Mesenchymal stem cell (in vitro differentiated cells and primary cell): ENCODE data around the gene DPYSL5. TPM values are rescaled to one million over a fixed set of nuclear protein-coding genes. Genes with fewer than 3 reads are reported as not detected.

Experiments used
- DNase-seq: peaks from one replicate; pipeline ENCODE4 v3.0.0-alpha.2; 2013
- H2AFZ ChIP-seq: one replicate; pipeline ENCODE4 v1.6.1; 2013; ENCODE audit warnings: low read depth, mild to moderate bottlenecking, control low read depth, inconsistent platforms, low read length, moderate library complexity
- H2AK5ac ChIP-seq: 2 replicates; pipeline ENCODE4 v1.6.1; 2013; ENCODE audit warnings: low read length, moderate library complexity, mild to moderate bottlenecking, inconsistent platforms; ENCODE audit not compliant: severe bottlenecking
- H2BK120ac ChIP-seq: one replicate; pipeline ENCODE4 v1.6.1; 2013; ENCODE audit warnings: low read depth, mild to moderate bottlenecking, inconsistent platforms, low read length, moderate library complexity
- H2BK12ac ChIP-seq, 2 experiments: one replicate each; pipeline ENCODE4 v1.6.1; 2013; ENCODE audit warnings: inconsistent platforms in 2 of 2, low read length in 2 of 2, mild to moderate bottlenecking in 2 of 2, moderate library complexity in 2 of 2, control low read depth in 1 of 2
- H2BK15ac ChIP-seq: one replicate; pipeline ENCODE4 v1.6.1; 2013; ENCODE audit warnings: mild to moderate bottlenecking, low read depth, inconsistent platforms; ENCODE audit not compliant: poor library complexity, severe bottlenecking
- H2BK5ac ChIP-seq: 2 replicates; pipeline ENCODE4 v1.6.1; 2013; ENCODE audit warnings: low read depth, mild to moderate bottlenecking, low read length, control low read depth, inconsistent platforms; ENCODE audit not compliant: poor library complexity, severe bottlenecking
- H3K14ac ChIP-seq, 2 experiments: one replicate each; pipeline ENCODE4 v1.6.1; 2013; ENCODE audit warnings: inconsistent platforms in 2 of 2, low read length in 2 of 2, control low read depth in 1 of 2, mild to moderate bottlenecking in 1 of 2, moderate library complexity in 1 of 2
- H3K18ac ChIP-seq, 2 experiments: one replicate each; pipeline ENCODE4 v1.6.1; 2013; ENCODE audit warnings: inconsistent platforms in 2 of 2, low read length in 2 of 2, control low read depth in 1 of 2, low read depth in 1 of 2, mild to moderate bottlenecking in 1 of 2
- H3K23ac ChIP-seq, 2 experiments: one replicate each; pipeline ENCODE4 v1.6.1; 2013; ENCODE audit warnings: inconsistent platforms in 2 of 2, low read length in 2 of 2, mild to moderate bottlenecking in 2 of 2, moderate library complexity in 2 of 2, control low read depth in 1 of 2
- H3K27ac ChIP-seq: 2 replicates; pipeline ENCODE4 v1.5.1; 2013; ENCODE audit warnings: mild to moderate bottlenecking, moderate library complexity, low read length, control low read depth, inconsistent platforms; ENCODE audit not compliant: poor library complexity, severe bottlenecking
- H3K27me3 ChIP-seq, 2 experiments: 2 replicates each; pipeline versions ENCODE4 v1.6.1 to v1.7.0; 2013; ENCODE audit warnings: low read length in 2 of 2, mild to moderate bottlenecking in 2 of 2, moderate library complexity in 2 of 2, control low read depth in 1 of 2, inconsistent platforms in 1 of 2; ENCODE audit not compliant: control insufficient read depth in 1 of 2, insufficient read depth in 1 of 2
- H3K36me3 ChIP-seq, 2 experiments: 2 replicates each; pipeline versions ENCODE4 v1.6.1 to v1.7.0; 2013; ENCODE audit warnings: low read length in 2 of 2, control low read depth in 1 of 2, inconsistent platforms in 1 of 2, low read depth in 1 of 2, mild to moderate bottlenecking in 1 of 2; ENCODE audit not compliant: insufficient read depth in 2 of 2, control insufficient read depth in 1 of 2
- H3K4ac ChIP-seq, 2 experiments: one replicate each; pipeline ENCODE4 v1.6.1; 2013; ENCODE audit warnings: inconsistent platforms in 2 of 2, low read length in 2 of 2, mild to moderate bottlenecking in 2 of 2, moderate library complexity in 2 of 2, control low read depth in 1 of 2, low read depth in 1 of 2
- H3K4me1 ChIP-seq: 2 replicates; pipeline ENCODE4 v1.6.1; 2013; ENCODE audit warnings: low read depth, low read length, control low read depth; ENCODE audit not compliant: control insufficient read depth, insufficient read depth
- H3K4me2 ChIP-seq: 2 replicates; pipeline ENCODE4 v1.6.1; 2013; ENCODE audit warnings: low read length, mild to moderate bottlenecking, inconsistent platforms; ENCODE audit not compliant: poor library complexity, severe bottlenecking
- H3K4me3 ChIP-seq, 2 experiments: 2 replicates each; pipeline versions ENCODE4 v1.5.1 to v1.7.0; 2013; ENCODE audit warnings: low read length in 2 of 2, mild to moderate bottlenecking in 2 of 2, control low read depth in 1 of 2, low read depth in 1 of 2; ENCODE audit not compliant: insufficient read depth in 1 of 2
- H3K79me1 ChIP-seq: replicated peaks from 2 replicates; pipeline ENCODE4 v1.6.1; 2013; ENCODE audit warnings: mild to moderate bottlenecking, control low read depth, low read length, inconsistent platforms; ENCODE audit not compliant: poor library complexity, severe bottlenecking
- H3K9ac ChIP-seq: 2 replicates; pipeline ENCODE4 v1.7.0; 2013; ENCODE audit warnings: mild to moderate bottlenecking, low read length, moderate library complexity
- H3K9me3 ChIP-seq: 2 replicates; pipeline ENCODE4 v1.7.0; 2013; ENCODE audit warnings: mild to moderate bottlenecking, low read length; ENCODE audit not compliant: control insufficient read depth
- H4K8ac ChIP-seq: one replicate; pipeline ENCODE4 v1.6.1; 2013; ENCODE audit warnings: inconsistent platforms, mild to moderate bottlenecking, low read length, moderate library complexity
- H4K91ac ChIP-seq: one replicate; pipeline ENCODE4 v1.6.1; 2013; ENCODE audit warnings: mild to moderate bottlenecking, low read length, inconsistent platforms
- WGBS: methylation state at CpG from one replicate; pipeline ENCODE4 v1.1.7; 2013; ENCODE audit warnings: mixed read lengths; 5-methylcytosine and 5-hydroxymethylcytosine counted together
- polyA plus RNA-seq, 2 experiments: library from polyadenylated mRNA; stranded (reverse); fragments of 200-250 nt; gene quantifications; one replicate each; pipeline ENCODE4 v1.2.3, GENCODE V29; 2013

The DPYSL5 gene
- not detected for polyA plus RNA-seq (2013, experiment 1 of 2)
- polyA plus RNA-seq (2013, experiment 2 of 2), result not detected

DNA sequence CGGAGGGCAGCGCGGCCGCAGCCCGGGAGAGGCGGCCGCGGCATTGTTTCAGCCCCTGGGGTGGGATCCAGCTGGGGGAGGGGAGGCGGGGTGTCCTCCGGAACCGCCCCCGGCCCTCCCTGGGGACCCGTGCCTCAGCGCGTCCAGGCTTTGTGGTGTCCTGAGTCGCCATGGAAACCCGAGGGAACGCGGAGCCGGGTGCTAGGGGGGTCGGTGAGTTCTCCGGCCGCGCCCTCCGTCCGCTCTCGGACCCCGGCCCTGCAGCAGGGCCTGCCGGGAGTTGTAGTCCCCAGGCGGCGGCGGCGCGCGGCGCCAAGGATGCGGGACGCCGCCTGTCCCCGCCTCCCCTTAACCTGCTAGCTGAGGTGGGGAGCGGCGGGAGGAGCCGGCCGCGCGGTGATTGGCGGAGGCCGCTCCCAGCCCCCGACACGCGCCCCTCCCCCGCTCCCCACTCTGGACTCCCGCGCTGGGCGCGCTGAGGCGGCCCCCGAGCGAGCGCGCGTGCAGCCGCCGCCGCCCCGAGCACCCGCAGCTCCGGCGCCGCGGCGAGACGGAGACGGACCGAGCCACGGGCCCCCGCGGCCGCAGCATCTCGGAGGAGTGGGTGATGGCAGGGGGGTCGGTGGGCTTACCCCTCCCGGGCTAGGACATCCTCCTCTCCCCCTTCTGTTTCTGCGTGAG lies at the start of gene DPYSL5:
Gene DPYSL5, plus strand, starts transcription at position 478 of the 681 bp plus-strand sequence. CDS start 50,368 bp downstream, outside the sequence.
- Histone ChIP-seq H3K23ac (peak within 1 kb of the TSS; percentile 79 to 91), H3K18ac (peak within 1 kb of the TSS in 1 of 2 experiments; percentile 21), H3K4me1 (peaks cover 26% of the 10 kb centered on the region), H3K9ac (no peak within 1 kb of the TSS), H3K4ac (no peak within 1 kb of the TSS), H3K14ac (no peak within 1 kb of the TSS), H3K27ac (no peak within 1 kb of the TSS), H2BK120ac (no peak within 1 kb of the TSS), H2AK5ac (no peak within 1 kb of the TSS), H3K4me2 (peak within 1 kb of the TSS; percentile 74), H3K36me3 (no peaks in the 10 kb centered on the region), H3K79me1 (no peaks in the 10 kb centered on the region), H2BK5ac (no peak within 1 kb of the TSS), H4K91ac (peak within 1 kb of the TSS; percentile 19), H3K9me3 (no peaks in the 10 kb centered on the region), H2BK12ac (no peak within 1 kb of the TSS), H2AFZ (no peak within 1 kb of the TSS), H2BK15ac (peak within 1 kb of the TSS; percentile 20), H3K27me3 (peaks cover 79 to 92% of the 10 kb centered on the region in 2 experiments), H4K8ac (no peak within 1 kb of the TSS), H3K4me3 (peak within 1 kb of the TSS in 1 of 2 experiments; percentile 41)
- DNase-seq, result no peak
- WGBS, result under 1% methylated on average over 27 of the region's 83 CpGs

DNA sequence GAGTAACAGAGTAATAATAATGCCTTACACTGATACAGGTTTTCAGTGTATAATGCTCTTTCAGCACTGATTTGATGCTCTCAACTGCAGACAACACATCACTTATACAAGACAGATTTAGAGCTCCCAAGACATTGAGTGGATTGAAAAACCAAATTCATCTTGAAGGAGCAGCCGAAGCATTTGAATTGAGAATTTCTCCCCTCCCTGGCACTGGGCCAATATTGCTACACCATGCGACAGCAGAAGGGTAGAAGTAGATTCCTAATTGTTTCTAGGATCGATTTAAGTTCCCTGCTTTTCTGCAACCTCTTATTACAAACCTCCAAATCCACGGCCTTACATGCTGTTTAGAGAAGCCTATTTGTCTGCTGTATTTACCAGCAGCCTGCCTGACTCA lies 46.6 kb upstream of the DPYSL5 start:
- H4K91ac ChIP-seq, result no peak overlapping the region
- 85% methylated on average over 4 of the region's 4 CpGs for WGBS
- H2BK15ac ChIP-seq, result no peak overlapping the region
- no peak for DNase-seq
- peaks cover 0 to 2% of the 10 kb centered on the region in 2 experiments for H3K36me3 ChIP-seq
- no peak overlapping the region for H3K18ac ChIP-seq
- H2AFZ ChIP-seq, result no peak overlapping the region
- no peak overlapping the region for H3K23ac ChIP-seq
- H2AK5ac ChIP-seq, result no peak overlapping the region
- no peak overlapping the region for H2BK5ac ChIP-seq
- H3K4me2 ChIP-seq, result no peak overlapping the region
- no peak overlapping the region for H2BK12ac ChIP-seq
- H3K4me3 ChIP-seq, result no peak overlapping the region
- no peak overlapping the region for H3K14ac ChIP-seq
- no peak overlapping the region for H3K27ac ChIP-seq
- no peak overlapping the region for H2BK120ac ChIP-seq
- H3K79me1 ChIP-seq, result peaks cover 5% of the 10 kb centered on the region
- no peak overlapping the region for H3K9ac ChIP-seq
- H3K4ac ChIP-seq, result no peak overlapping the region
- no peaks in the 10 kb centered on the region for H3K27me3 ChIP-seq
- no peaks in the 10 kb centered on the region for H3K9me3 ChIP-seq
- no peak overlapping the region for H4K8ac ChIP-seq
- H3K4me1 ChIP-seq, result peaks cover 3% of the 10 kb centered on the region

DNA sequence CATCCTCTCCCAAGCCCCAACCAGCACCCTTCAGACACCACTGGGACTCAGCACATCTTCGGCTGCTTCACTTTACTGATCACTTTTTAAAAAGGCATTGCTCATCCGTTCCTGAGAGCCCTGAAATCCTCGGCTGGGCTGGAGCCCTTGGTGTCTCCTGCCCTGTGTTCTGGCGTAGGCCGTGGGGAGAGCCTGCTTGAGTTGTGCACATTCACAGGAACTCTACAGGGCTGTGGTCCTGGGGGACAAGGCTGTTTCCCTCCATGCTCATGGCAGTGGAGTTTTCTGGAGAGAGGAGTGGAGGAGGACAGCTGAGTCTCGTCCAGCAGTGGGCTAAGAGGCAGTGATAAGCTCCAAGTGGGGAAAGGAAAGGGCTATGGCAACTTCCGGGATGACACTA lies 46.1 kb upstream of the DPYSL5 start:
- Histone ChIP-seq H3K23ac (no peak overlapping the region), H3K14ac (no peak overlapping the region), H3K4me3 (no peak overlapping the region), H3K27me3 (no peaks in the 10 kb centered on the region), H3K27ac (no peak overlapping the region), H3K4me2 (no peak overlapping the region), H3K36me3 (no peaks in the 10 kb centered on the region), H2BK12ac (no peak overlapping the region), H2BK15ac (no peak overlapping the region), H3K4ac (no peak overlapping the region), H3K9me3 (no peaks in the 10 kb centered on the region), H4K8ac (no peak overlapping the region), H2AK5ac (no peak overlapping the region), H2BK5ac (no peak overlapping the region), H4K91ac (no peak overlapping the region), H3K9ac (no peak overlapping the region), H2BK120ac (no peak overlapping the region), H3K4me1 (peaks cover 3% of the 10 kb centered on the region), H2AFZ (no peak overlapping the region), H3K18ac (no peak overlapping the region), H3K79me1 (peaks cover 3% of the 10 kb centered on the region)
- DNase-seq, result no peak
- 97% methylated on average over 6 of the region's 7 CpGs for WGBS

GRCh38 chr2:26805241-26805676 lies 42.7 kb upstream of the DPYSL5 start:
- no peak overlapping the region for H3K4me3 ChIP-seq

More at GRCh38 chr2:26805241-26805676, 42.7 kb upstream of the DPYSL5 start:
- Histone ChIP-seq H3K18ac (no peak overlapping the region), H3K14ac (no peak overlapping the region), H4K8ac (no peak overlapping the region), H3K9ac (no peak overlapping the region), H3K9me3 (no peaks in the 10 kb centered on the region), H3K23ac (no peak overlapping the region), H2BK5ac (no peak overlapping the region), H3K4me2 (no peak overlapping the region), H3K27me3 (peaks cover 4 to 5% of the 10 kb centered on the region in 2 experiments), H3K27ac (no peak overlapping the region), H3K36me3 (no peaks in the 10 kb centered on the region), H2BK12ac (no peak overlapping the region), H2AK5ac (no peak overlapping the region), H2AFZ (no peak overlapping the region), H2BK15ac (no peak overlapping the region), H3K79me1 (no peaks in the 10 kb centered on the region), H3K4ac (no peak overlapping the region), H2BK120ac (no peak overlapping the region), H3K4me1 (peaks cover 6% of the 10 kb centered on the region), H4K91ac (no peak overlapping the region)
- peak; percentile 88 for DNase-seq
- WGBS, result 57% methylated on average over 3 of the region's 5 CpGs
